Spleen (tissue), 11 donors: Measurements from ENCODE around the gene TBC1D25. TPM values are rescaled to one million over a fixed set of nuclear protein-coding genes. Genes with fewer than 3 reads are reported as not detected.

Experiments used
- DNase-seq: peaks from one replicate; pipeline ENCODE4 v3.0.0-alpha.2; 2020
- H3K27ac ChIP-seq, 8 donors: fragments of 200-600 bp; sonication (generic) in 7 of 8; 1 replicate in 4 of 8; 2 replicates in 4 of 8; pipeline versions ENCODE4 v1.5.0 to v1.8.0; 2016 to 2021; ENCODE audit warnings: inconsistent platforms in 4 of 8, mild to moderate bottlenecking in 4 of 8, moderate library complexity in 1 of 8
- H3K27me3 ChIP-seq, 7 donors: fragments of 200-600 bp; sonication (generic) in 6 of 7; replicated peaks in 1 of 7; 1 replicate in 4 of 7; 2 replicates in 3 of 7; pipeline versions ENCODE4 v1.5.0 to v1.8.0; 2016 to 2021; ENCODE audit warnings: inconsistent platforms in 3 of 7, mild to moderate bottlenecking in 1 of 7
- H3K36me3 ChIP-seq, 6 donors: fragments of 200-600 bp; sonication (generic) in 5 of 6; 1 replicate in 4 of 6; 2 replicates in 2 of 6; pipeline versions ENCODE4 v1.5.0 to v1.8.0; 2016 to 2021; ENCODE audit warnings: inconsistent platforms in 2 of 6
- H3K4me1 ChIP-seq, 6 donors: fragments of 200-600 bp; sonication (generic) in 5 of 6; 1 replicate in 3 of 6; 2 replicates in 3 of 6; pipeline versions ENCODE4 v1.5.0 to v1.8.0; 2016 to 2021; ENCODE audit warnings: inconsistent platforms in 3 of 6
- H3K4me3 ChIP-seq, 8 donors: fragments of 200-600 bp; sonication (generic) in 7 of 8; 1 replicate in 4 of 8; 2 replicates in 4 of 8; pipeline versions ENCODE4 v1.5.0 to v1.8.0; 2016 to 2021; ENCODE audit warnings: inconsistent platforms in 4 of 8, mild to moderate bottlenecking in 4 of 8, moderate library complexity in 2 of 8
- H3K9me3 ChIP-seq, 8 donors: fragments of 200-600 bp; sonication (generic) in 7 of 8; 1 replicate in 4 of 8; 2 replicates in 4 of 8; pipeline versions ENCODE4 v1.5.0 to v1.8.0; 2016 to 2021; ENCODE audit warnings: inconsistent platforms in 4 of 8
- POLR2A ChIP-seq, 3 donors: fragments of 450-650 bp; IDR thresholded peaks; one replicate each; pipeline ENCODE4 v1.5.1; 2017; ENCODE audit warnings: antibody characterized with exemption in 3 of 3, mild to moderate bottlenecking in 1 of 3
- POLR2AphosphoS5 ChIP-seq, 3 donors: sonication (generic); formaldehyde crosslinking; IDR thresholded peaks; one replicate each; pipeline ENCODE4 v1.5.1; 2017; ENCODE audit warnings: antibody characterized with exemption in 3 of 3
- WGBS, 5 donors: extraction: QIAGEN DNeasy Blood & Tissue Kit in 3 of 5; methylation state at CpG; one replicate each; pipeline versions ENCODE4 v1.1.5 to v1.1.7; 2013 to 2018; 5-methylcytosine and 5-hydroxymethylcytosine counted together
- intact Hi-C: fragments of 100-400 bp; cut with DNase I; formaldehyde crosslinking; loops from one replicate; pipeline ENCODE4 v1.15.0; 2023; ENCODE audit warnings: low total_unique reads
- polyA plus RNA-seq, 3 donors: library from polyadenylated mRNA; stranded (reverse); fragments of 200-250 nt; gene quantifications; one replicate each; pipeline ENCODE4 v1.2.1, GENCODE V29; 2013
- total RNA-seq, 7 donors: library from RNA; depleted of rRNA in 3 of 7; stranded (reverse); fragments of >200 nt in 3 of 7; fragmentation: NEBNext Ultra II Directional in 4 of 7; extraction: Animal tissue kit (Norgen Biotek cat#: 25700) in 4 of 7; gene quantifications; one replicate each; pipeline versions ENCODE4 v1.1.0 to v1.2.1, GENCODE V29; 2016 to 2021
- TF ChIP-seq, protein P1 (sequence below), 11 experiments: fragments of 200-600 bp in 7 of 11; fragments of 450-650 bp in 4 of 11; sonication (generic) in 4 of 11; IDR thresholded peaks in 8 of 11; conservative IDR thresholded peaks in 3 of 11; 1 replicate in 7 of 11; 2 replicates in 4 of 11; pipeline versions ENCODE4 v1.4.0 to v1.8.0; 2016 to 2021; ENCODE audit warnings: antibody characterized with exemption in 11 of 11, inconsistent platforms in 4 of 11, mild to moderate bottlenecking in 1 of 11
- donor health status: healthy with polysubstance abuse.
- donor health status: DM: no; HTN: no; CAD: no; lungs with moderate emphysema.
- donor health status: DM: no; HTN: no; CAD: no.
- donor health status: Bipolar disorder and iron deficiency.
- donor health status: healthy.
- donor health status: DM: no; HTN: no; CAD: no.
- donor health status: DM: yes; HTN: yes; CAD: no.

The TBC1D25 gene
- total and polyA plus RNA-seq, 10 donors: 4.0 to 19.1 (median 15.5) TPM

DNA sequence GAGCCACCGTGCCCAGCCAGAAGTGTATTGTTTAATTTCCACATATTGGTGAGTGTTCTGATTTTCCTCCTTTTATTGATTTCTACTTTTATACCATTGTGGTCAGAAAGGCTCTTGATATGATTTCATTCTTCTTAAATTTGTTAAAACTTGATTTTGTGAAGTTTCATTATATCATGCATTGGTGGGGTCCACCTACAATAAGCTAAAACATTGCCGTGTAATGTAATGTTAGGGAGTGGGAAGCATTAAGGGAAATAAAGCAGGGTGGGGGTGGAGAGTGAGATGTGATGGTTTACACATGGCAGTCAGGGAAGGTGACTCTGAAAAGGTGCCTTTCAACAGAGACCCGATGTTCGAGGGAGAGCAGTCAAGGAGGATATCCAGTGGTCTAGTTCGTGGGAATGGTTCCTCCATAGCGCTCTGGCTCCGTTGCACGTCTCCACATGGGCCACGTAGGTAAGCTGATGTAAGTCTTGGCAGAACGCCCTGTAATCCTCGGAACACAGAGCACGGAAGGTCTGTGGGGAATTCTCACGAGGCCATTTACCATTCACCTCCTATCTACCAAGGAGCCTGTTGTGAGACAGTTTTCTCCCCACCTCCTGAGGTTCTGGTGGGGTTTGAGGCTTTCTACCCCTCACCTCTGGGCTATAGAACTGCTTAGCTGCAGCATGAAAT lies 50.1 kb downstream of the TBC1D25 start:
- no peak overlapping the region for H3K27ac ChIP-seq
- peaks cover 0 to 10% (median 0%) of the 10 kb centered on the region in 6 donors for H3K4me1 ChIP-seq
- 79 to 93% (median 81%) methylated on average over 7 to 13 of the region's 13 CpGs for WGBS, 5 donors
- no peak for DNase-seq
- no peak for TF ChIP-seq POLR2A (IDR thresholded peaks at IDR 0.05)
- no peak for TF ChIP-seq POLR2AphosphoS5 (IDR thresholded peaks at IDR 0.05)
- H3K27me3 ChIP-seq: peaks cover 0 to 13% (median 0%) of the 10 kb centered on the region in 7 donors
- H3K9me3 ChIP-seq: no peaks in the 10 kb centered on the region
- no peak overlapping the region for H3K4me3 ChIP-seq
- H3K36me3 ChIP-seq: no peaks in the 10 kb centered on the region
- intact Hi-C loops: no loop called here

DNA sequence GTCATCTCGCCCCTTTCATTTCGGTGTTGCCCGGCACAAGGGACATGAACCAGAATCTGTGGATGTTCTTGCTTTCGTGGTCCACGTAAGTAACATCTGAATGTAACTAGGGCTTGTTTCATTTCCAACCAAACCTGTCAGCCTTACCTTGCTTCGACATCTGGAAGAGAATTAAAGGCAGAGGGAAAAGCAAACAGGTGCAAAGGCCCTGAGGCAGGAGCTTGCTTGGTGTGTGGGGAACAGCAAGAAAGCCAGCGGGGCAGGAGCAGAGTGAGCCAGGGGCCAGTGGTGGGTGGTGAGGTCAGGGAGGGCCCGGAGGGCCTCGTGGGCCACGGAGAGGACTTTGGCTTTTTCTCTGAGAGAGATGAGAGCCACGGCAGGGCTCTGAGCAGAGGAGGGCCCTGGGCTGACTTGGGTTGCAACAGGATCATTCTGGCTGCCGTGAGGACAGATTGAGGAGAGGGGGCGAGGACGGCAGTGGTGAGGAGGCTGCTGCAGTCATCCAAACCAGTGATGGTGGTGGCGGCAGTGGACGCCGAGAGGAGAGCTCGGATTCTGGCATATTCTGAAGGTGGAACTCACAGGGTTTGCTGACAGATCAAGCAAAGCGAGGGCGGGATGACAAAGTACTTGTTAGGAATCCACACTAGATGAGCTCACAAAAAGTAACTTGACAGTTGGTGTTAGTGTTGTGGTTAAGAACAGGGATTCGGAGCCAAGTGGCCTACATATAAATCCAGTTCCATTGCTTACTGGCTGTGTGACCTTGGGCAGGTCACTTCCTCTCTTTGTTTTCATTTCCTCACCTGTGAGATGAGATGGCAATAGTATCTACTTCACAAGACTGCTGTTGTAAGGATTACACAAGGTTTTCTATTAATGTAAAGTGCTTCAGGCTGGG lies 50.9 kb downstream of the TBC1D25 start:
- Histone ChIP-seq H3K36me3 (no peaks in the 10 kb centered on the region), H3K4me1 (peaks cover 0 to 10% (median 0%) of the 10 kb centered on the region in 6 donors), H3K27ac (peak overlapping the region in 7 of 8 donors; percentile 32 to 80 (median 69)), H3K9me3 (no peaks in the 10 kb centered on the region), H3K4me3 (no peak overlapping the region), H3K27me3 (peaks cover 0 to 13% (median 0%) of the 10 kb centered on the region in 7 donors)
- no peak for TF ChIP-seq POLR2A (IDR thresholded peaks at IDR 0.05)
- no peak for TF ChIP-seq POLR2AphosphoS5 (IDR thresholded peaks at IDR 0.05)
- TF ChIP-seq, protein P1, sequence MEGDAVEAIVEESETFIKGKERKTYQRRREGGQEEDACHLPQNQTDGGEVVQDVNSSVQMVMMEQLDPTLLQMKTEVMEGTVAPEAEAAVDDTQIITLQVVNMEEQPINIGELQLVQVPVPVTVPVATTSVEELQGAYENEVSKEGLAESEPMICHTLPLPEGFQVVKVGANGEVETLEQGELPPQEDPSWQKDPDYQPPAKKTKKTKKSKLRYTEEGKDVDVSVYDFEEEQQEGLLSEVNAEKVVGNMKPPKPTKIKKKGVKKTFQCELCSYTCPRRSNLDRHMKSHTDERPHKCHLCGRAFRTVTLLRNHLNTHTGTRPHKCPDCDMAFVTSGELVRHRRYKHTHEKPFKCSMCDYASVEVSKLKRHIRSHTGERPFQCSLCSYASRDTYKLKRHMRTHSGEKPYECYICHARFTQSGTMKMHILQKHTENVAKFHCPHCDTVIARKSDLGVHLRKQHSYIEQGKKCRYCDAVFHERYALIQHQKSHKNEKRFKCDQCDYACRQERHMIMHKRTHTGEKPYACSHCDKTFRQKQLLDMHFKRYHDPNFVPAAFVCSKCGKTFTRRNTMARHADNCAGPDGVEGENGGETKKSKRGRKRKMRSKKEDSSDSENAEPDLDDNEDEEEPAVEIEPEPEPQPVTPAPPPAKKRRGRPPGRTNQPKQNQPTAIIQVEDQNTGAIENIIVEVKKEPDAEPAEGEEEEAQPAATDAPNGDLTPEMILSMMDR (IDR thresholded peaks at IDR 0.05 in 8 of 11, conservative IDR thresholded peaks at IDR 0.05 in 3 of 11): no peak
- 83 to 94% (median 91%) methylated on average over 14 to 21 of the region's 21 CpGs for WGBS, 5 donors
- intact Hi-C loops: no loop called here
- no peak for DNase-seq

DNA sequence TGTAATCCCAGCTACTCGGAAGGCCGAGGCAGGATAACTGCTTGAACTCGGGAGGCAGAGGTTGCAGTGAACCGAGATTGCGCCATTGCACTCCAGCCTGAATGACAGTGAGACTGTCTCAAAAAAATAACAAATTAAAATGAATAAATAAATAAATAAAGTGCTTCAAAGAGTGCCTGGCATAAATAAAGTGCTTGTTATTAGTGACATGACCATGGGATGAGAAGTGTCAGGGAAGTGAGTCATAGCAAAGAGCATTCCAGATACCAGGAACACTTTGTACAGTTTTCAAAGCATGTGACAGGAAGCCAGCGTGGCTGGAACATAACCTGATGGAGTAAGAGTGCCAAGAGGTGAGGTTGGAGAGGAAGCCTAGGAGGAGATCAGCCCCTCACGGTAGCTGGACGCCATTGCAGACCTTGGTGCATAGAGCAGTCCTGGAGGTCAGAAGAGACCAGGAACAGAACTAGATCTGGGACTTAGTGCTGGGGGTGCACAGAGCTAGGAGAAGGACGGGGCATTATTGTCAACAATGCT lies 51.8 kb downstream of the TBC1D25 start:
- H3K27ac ChIP-seq: peak overlapping the region in 7 of 8 donors; percentile 32 to 80 (median 69)
- TF ChIP-seq POLR2A (IDR thresholded peaks at IDR 0.05) (no peak), POLR2AphosphoS5 (IDR thresholded peaks at IDR 0.05) (peak in 2 of 3 donors; percentile 48 to 87)
- TF ChIP-seq, protein P1 (IDR thresholded peaks at IDR 0.05 in 8 of 11, conservative IDR thresholded peaks at IDR 0.05 in 3 of 11): peak in 3 of 11 experiments; percentile 10 to 24 (median 17)
- 47 to 69% (median 61%) methylated on average over 9 of the region's 9 CpGs for WGBS, 5 donors

GRCh38 chrX:48592971-48593370 lies 53.5 kb downstream of the TBC1D25 start:
- 71 to 94% (median 79%) methylated on average over 5 of the region's 5 CpGs for WGBS, 5 donors
- Histone ChIP-seq H3K4me1 (peaks cover 0 to 16% (median 0%) of the 10 kb centered on the region in 6 donors), H3K27me3 (peaks cover 0 to 13% (median 0%) of the 10 kb centered on the region in 7 donors), H3K9me3 (no peaks in the 10 kb centered on the region), H3K4me3 (no peak overlapping the region), H3K27ac (peak overlapping the region in 2 of 8 donors; percentile 73 to 75), H3K36me3 (no peaks in the 10 kb centered on the region)
- no peak for DNase-seq
- no peak for TF ChIP-seq POLR2AphosphoS5 (IDR thresholded peaks at IDR 0.05)
- TF ChIP-seq, protein P1 (IDR thresholded peaks at IDR 0.05 in 8 of 11, conservative IDR thresholded peaks at IDR 0.05 in 3 of 11): no peak
- TF ChIP-seq POLR2A (IDR thresholded peaks at IDR 0.05): no peak
- intact Hi-C loops: no loop called here

More for the DNA sequence above, 51.8 kb downstream of the TBC1D25 start:
- intact Hi-C loops: no loop called here
- Histone ChIP-seq H3K9me3 (no peaks in the 10 kb centered on the region), H3K4me1 (peaks cover 0 to 10% (median 0%) of the 10 kb centered on the region in 6 donors), H3K36me3 (no peaks in the 10 kb centered on the region), H3K27me3 (peaks cover 0 to 13% (median 0%) of the 10 kb centered on the region in 7 donors), H3K4me3 (no peak overlapping the region)
- no peak for DNase-seq
